GM12864 (cell line): ENCODE measurements around the gene PCSK7.

ENCODE experiments used
- DNase-seq: peaks from one replicate; pipeline ENCODE4 v3.0.0-alpha.2; 2011; ENCODE audit warnings: low read depth
- H3K4me3 ChIP-seq: 2 replicates; pipeline ENCODE4 v1.5.1; 2011; ENCODE audit warnings: mild to moderate bottlenecking, low read depth, low read length, control low read depth
- CTCF ChIP-seq: IDR thresholded peaks from 2 replicates; pipeline ENCODE4 v1.5.1; 2011; ENCODE audit warnings: low read depth, mild to moderate bottlenecking, moderate library complexity, low read length, control low read depth, inconsistent platforms; ENCODE audit errors: missing control alignments

Gene PCSK7

GRCh38 chr11:117171007-117171403 is 60.9 kb downstream of the PCSK7 start:
- no peak for DNase-seq
- no peak for TF ChIP-seq CTCF
- no peak overlapping the region for H3K4me3 ChIP-seq

GRCh38 chr11:117170210-117170609 is 61.7 kb downstream of the PCSK7 start:
- H3K4me3 ChIP-seq: no peak overlapping the region
- no peak for TF ChIP-seq CTCF
- DNase-seq: no peak

- no peak overlapping the region for H3K4me3 ChIP-seq
- DNase-seq: no peak
- TF ChIP-seq CTCF: no peak
Observed at GRCh38 chr11:117169736-117170135, 62.1 kb downstream of the PCSK7 start.

- no peak overlapping the region for H3K4me3 ChIP-seq
- DNase-seq: no peak
- TF ChIP-seq CTCF: no peak
Observed at GRCh38 chr11:117166491-117166890, 65.4 kb downstream of the PCSK7 start.

GRCh38 chr11:117160826-117161225 is 71.0 kb downstream of the PCSK7 start:
- H3K4me3 ChIP-seq: no peak overlapping the region
- DNase-seq: no peak
- no peak for TF ChIP-seq CTCF

- no peak overlapping the region for H3K4me3 ChIP-seq
- TF ChIP-seq CTCF: no peak
- DNase-seq: no peak
Observed at GRCh38 chr11:117159892-117160291, 72.0 kb downstream of the PCSK7 start.

- no peak for DNase-seq
Observed at GRCh38 chr11:117157507-117157906, 74.4 kb downstream of the PCSK7 start.

More at GRCh38 chr11:117157507-117157906, 74.4 kb downstream of the PCSK7 start:
- TF ChIP-seq CTCF: no peak
- H3K4me3 ChIP-seq: no peak overlapping the region
